ENCODE results near the gene ZFP36L2.
A peak's percentile ranks its signal among the peaks of the same experiment; 100 is the strongest.

ZFP36L2 gene

DNA sequence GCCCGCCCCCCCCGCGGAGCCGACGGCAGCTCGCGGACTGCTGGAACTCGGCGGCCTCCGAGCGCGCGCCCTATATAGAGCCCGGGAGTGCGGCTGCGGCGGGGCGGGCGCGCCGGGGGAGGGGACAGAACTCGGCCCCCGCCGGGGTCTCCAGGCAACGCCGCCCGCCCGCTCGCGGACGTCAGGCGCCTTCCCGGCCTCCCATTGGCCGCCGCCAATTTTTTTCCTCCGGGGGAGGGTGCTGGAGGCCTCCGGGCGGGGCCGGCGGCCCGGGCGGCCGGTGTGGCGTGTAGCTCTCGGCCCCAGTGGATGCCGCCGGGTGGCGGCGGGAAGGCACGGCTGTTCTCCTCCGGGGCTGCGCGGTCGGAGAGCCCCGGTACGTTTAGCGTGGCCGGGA is at the start of gene ZFP36L2:
Gene ZFP36L2, minus strand, starts transcription at position 49 of the 397 bp plus-strand sequence. CDS start 291 bp downstream, outside the sequence.
- DNase-seq (ENCODE audit: low read depth in 2 of 2) = peak; percentile 86 to 92

DNA sequence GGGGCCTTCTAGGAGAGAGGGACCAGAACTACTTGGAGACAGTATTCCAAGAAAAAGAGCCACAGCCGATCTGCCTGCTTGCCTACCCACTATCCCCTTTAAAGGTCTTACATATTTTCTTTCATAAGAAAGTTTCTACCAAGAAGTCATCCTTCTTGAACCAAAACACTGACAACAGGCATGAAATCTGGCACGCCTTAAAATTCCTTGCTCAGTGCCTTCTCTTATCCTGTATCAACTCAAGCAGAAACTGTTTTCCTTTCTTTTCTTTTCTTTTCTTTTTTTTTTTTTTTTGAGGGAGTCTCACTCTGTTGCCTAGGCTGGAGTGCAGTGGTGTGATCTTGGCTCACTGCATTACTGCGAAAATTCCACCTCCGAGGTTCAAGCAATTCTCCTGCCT is 48.3 kb upstream of the ZFP36L2 start:
- no peak for DNase-seq (ENCODE audit: low read depth in 2 of 2)

GRCh38 chr2:43274055-43274454 is 47.6 kb upstream of the ZFP36L2 start:
- no peak for DNase-seq (ENCODE audit: low read depth in 2 of 2)

GRCh38 chr2:43273529-43273928 is 47.1 kb upstream of the ZFP36L2 start:
- DNase-seq (ENCODE audit: low read depth in 2 of 2) = peak in 1 of 2 experiments; percentile 4

- DNase-seq (ENCODE audit: low read depth in 2 of 2) = no peak
Measured at GRCh38 chr2:43270930-43271615, 44.7 kb upstream of the ZFP36L2 start.

DNA sequence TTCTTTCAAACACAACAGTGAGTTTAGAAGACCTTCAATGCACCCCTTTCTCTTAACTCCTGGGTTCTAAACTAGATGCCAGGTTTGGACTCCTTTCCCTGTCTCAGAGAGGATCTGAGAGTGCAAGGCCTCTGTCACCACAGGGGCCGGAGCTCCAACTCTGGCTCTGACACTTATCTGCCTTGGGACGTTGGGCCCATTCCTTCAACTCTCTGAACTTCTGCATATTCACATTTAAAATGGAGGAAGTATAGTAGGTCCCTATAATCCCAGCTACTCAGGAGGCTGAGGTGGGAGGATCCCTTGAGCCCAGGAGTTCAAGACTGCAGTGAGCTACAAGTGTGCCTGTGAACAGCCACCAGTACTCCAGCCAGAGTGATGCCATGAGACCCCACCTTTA is 44.1 kb upstream of the ZFP36L2 start:
- no peak for DNase-seq (ENCODE audit: low read depth in 2 of 2)

DNA sequence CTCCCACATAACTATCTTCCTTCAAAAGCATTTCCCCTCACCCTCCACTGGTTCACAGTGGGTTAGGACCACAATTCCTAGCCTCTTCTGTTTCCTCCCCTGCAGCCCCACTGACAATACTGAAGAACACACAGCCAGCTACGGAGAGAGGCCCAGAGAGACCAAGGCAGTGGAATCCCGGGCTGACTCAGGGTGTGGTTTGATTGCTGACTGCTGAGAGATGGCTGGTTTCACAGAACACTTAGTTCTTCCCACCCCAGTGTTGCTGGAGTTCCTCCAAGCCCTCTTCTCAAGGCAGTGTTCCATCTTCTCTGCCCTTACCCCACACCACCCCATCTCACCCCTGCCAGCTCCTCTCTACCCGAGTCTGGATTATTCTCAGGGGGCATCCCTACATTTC is 43.3 kb upstream of the ZFP36L2 start:
- no peak for DNase-seq (ENCODE audit: low read depth in 2 of 2)

DNA sequence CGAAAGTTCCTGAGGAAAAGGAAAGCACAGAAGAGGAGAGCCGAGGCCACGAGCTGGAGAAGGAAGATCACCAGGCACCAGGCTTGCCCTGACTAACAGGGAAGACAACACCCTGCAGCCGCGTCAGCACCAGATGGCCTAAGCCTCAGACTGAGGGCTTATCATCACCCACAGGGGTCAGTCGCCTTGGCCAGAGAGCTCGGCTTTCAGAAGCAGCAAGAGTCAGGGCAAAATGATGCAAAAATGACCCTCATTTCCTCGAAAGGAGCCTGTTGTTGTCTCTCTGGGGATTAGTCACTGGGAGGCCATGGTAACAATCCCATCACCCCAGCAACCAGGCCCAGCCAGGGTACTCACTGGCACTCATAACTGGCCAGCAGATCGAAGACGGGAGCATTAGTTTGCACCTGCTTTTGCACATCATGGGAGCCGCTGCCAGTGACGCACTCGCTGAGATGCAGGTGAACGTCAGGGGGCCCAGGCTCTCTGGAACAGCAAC is 42.7 kb upstream of the ZFP36L2 start:
- no peak for DNase-seq (ENCODE audit: low read depth in 2 of 2)

DNA sequence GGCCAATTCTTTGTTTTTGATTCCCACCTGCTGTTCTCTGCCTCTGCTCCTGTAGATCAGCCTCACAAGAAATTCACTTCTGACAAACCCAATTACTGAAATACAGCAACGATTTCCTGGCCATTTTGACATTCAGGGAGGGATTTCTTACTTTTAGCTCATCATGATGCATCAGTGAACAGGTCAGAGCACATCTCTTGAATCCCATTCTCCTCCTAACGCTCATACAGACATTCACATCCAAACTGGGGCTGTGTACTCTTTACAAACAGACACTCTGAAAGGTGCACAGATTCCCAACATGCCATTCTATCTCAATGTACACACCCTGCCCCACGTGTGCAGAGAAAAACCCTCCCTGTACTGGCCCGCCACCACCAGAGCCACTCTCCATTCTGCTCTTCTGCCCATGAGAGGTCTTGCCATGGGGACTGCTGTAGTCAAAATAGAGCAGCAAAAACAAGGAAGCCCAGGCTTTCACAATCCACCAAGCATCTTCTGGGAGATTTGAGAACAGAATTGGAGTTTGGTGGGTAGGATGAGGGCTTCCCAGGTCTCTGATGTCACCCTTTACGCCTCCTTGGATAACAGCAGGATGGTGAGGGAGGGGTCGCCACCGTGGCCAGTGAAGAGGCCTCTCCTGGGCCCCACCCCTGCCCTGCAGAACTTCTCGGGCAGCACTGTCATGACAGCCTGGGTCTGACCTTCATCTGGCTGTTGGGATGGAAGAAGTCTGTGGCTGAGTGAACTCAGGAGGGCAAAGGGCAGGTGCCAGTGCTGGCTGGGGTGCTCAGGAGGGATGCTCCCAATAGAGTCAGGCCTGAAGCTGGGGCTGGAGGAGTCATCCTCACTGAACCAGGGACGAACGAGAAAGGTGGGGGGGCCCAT is 41.9 kb upstream of the ZFP36L2 start:
- no peak for DNase-seq (ENCODE audit: low read depth in 2 of 2)

DNA sequence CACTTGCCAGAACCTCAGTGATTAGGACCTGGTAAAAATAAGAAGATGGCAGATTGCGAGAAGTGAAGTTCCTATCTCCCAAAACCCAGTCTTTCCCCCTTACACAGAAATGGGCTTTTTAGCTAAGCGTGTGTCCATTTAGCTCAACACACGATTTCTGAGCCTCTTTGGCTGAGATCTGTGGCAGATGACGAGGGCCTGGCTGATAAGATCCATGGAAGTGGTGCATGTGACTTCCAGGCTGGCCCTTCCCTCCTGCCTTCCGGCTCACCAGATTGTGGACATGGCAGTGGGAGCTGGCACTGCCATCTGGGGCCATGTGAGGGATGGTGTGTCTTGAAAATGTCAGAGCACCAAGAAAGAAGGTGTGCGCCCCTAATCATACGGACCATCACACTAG is 41.0 kb upstream of the ZFP36L2 start:
- DNase-seq (ENCODE audit: low read depth in 2 of 2) = no peak

GRCh38 chr2:43266711-43267111 is 40.3 kb upstream of the ZFP36L2 start:
- no peak for DNase-seq (ENCODE audit: low read depth in 2 of 2)

DNA sequence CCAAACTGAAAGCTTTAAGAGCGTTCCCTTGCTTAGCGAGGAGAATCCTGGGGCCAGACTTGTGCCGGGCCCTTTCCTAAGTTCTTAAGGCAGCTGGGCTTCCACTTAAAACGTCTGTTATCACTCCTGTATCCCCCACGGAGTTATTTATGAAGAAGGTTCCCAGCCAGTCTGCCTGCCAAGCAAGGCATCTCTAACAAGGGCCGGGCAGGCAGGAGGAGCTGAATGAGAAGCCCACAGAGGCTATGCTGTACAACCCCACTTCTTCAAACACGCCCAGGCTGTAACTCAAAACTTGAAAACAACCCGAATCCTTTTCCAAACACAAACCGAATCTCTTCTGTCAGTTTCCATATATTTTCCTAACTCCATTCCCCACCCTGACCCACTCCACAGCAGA is 39.0 kb upstream of the ZFP36L2 start:
- no peak for DNase-seq (ENCODE audit: low read depth in 2 of 2)

DNA sequence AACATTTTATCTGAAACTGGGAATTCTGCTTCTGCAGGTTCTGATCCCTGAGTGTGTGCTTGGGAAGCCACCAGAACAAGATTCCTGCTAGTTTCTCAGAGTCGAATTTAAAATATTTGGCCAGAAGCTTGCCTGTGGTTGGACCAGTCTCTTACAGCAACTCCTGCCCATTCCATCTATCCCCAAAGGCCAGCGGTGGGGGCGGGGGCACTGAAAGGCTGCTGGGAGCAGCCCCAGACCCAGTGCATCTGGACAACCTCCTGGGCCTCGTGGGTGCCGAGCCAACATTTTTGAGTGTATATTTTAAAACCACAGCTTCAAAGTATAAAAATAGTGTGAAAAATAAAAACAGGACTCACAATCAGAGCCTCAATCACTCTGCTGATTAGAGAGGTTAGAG is 38.6 kb upstream of the ZFP36L2 start:
- DNase-seq (ENCODE audit: low read depth in 2 of 2) = no peak

DNA sequence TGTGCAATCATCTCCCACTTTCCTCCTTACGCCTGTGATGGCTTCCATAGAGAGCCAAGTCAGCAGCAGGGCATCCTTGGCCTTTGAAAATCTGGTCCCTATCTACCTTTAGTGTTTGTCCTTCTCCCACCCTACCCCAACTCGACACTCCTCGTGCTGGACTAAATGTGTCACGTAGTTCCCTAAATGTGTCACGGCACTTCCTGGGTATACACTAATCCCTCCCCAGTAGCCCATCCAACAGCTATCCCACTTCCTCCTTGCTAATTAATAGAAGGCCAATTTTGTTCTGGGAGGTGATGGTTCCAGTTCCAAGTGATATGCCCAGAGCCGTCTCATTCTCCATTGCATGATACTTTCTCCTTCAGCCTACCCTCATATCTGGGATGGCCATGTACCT is 36.5 kb upstream of the ZFP36L2 start:
- DNase-seq (ENCODE audit: low read depth in 2 of 2) = no peak

- DNase-seq (ENCODE audit: low read depth in 2 of 2) = no peak
Measured at GRCh38 chr2:43262239-43262638, 35.8 kb upstream of the ZFP36L2 start.

DNA sequence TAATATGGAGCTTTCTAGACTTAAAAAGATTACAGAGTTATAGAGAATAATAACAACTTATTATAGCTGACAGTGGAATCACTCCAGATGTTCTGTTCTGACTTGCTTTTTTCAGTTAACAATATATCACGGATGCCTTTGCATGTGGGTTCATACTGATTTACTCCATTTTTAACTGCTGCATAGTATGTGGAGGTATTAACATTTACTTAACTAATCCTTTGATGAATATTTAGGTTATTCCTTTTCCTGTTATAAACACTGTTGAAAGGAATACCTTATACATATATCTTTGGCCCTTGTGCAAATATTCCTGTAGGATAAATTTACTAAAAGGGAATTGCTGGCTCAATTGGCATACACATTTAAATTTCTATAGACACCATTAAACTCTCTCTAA is 33.1 kb upstream of the ZFP36L2 start:
- no peak for DNase-seq (ENCODE audit: low read depth in 2 of 2)

DNA sequence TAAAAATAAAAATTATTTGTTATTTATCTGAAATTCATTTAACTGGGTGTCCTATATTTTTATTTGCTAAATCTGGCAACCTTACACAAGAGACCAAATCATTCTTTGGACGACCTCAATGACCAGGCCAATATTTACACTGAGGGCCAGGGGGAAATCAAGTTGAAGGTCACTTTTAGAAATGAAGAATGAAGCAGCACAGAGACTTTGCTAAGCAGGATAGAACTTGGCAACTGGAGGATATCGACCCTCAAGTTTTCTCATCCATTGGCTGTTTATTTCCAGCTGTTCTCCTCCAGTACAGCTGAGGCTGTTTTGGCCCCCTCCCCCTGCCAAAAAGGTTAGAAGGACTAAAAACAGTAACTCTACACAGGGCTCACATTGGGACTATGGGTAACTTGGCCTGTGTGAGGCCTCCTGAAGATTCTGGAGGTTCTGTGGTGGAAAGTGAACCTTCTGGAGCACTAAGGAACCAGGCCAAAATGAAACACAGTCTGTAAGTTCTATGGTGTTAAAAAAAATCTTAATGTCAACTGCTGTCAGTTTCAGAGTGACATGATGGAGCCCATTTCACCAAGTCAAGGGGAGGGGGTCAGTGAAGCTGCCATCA is 32.2 kb upstream of the ZFP36L2 start:
- no peak for DNase-seq (ENCODE audit: low read depth in 2 of 2)

DNA sequence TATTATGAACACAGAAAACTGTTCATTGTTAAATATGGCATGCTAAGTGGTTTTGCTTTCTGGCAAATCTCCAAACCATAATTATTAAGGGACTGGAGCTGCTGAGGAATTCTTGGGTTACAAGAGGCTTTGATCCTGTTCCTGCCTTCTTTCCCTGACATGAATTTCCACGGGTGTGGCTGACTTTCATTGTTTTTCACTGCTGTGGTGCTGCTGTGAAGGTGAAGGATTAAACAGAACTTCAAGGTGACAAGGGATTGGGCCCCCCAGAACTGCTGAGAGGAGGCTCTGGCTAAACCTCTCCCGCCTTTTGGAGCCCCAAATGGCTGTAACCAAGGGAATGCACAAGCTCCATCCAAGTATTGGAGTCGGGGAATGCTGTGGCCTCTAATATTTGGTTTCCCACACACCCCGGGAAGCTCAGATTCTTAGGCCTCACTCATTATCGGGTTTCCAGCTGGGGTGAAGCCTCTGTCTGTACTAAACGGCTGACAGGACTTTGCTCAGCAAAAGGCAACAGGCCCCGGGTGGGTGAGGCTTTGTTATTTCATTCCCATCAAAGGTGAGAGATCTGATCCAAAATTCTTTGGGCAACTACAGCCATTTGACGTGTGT is 29.0 kb upstream of the ZFP36L2 start:
- no peak for DNase-seq (ENCODE audit: low read depth in 2 of 2)

GRCh38 chr2:43254331-43254730 is 27.9 kb upstream of the ZFP36L2 start:
- DNase-seq (ENCODE audit: low read depth in 2 of 2) = no peak

GRCh38 chr2:43251171-43251731 is 24.8 kb upstream of the ZFP36L2 start:
- DNase-seq (ENCODE audit: low read depth in 2 of 2) = no peak

GRCh38 chr2:43250015-43250414 is 23.6 kb upstream of the ZFP36L2 start:
- no peak for DNase-seq (ENCODE audit: low read depth in 2 of 2)

GRCh38 chr2:43248621-43249020 is 22.2 kb upstream of the ZFP36L2 start:
- no peak for DNase-seq (ENCODE audit: low read depth in 2 of 2)
